ENCODE data around the gene TRMT6. TPM values are rescaled to one million over a fixed set of nuclear protein-coding genes. Genes with fewer than 3 reads are reported as not detected.

The TRMT6 gene
- polyA plus RNA-seq, 1 donor, result 10.6 TPM

DNA sequence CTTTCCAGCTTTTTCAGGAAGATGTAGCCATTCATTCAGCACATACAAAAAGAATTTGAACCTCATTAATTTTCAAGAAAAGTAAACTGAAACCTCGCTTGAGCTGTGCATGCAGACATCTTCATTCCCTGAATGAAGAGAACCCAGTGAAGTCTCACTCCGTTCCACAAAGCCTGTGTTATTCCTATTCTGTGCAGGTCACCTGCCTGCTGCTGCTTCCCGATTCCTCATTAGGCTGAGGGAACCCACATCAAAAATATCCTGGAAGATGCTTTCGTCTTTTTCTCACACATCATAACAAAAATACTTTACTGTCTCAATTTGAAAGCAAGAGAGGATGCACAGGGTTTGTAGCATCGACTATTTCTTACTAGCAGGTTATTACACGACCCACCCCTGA, 40.1 kb downstream of the TRMT6 start:
- no peak overlapping the region for H3K27ac ChIP-seq (ENCODE audit: low read length)

DNA sequence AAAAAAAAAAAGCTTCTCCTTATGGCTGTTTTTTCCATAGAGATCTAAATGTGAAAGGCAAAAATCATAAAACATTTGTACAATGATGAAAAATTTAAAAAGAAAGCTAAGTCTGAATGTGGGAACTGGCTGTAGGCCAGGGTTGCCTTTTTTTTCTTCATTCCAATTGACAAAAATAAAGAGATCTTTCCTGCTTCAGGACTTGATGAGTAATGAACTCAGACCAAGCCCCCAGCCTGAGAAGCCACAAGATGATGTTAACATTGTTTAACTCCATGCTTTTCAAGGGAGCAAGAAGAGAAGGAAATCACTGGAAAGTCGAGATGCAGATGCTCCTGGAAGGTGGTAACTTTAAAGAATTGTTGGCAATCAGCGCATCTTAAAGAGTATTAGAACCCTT, 41.4 kb downstream of the TRMT6 start:
- Histone ChIP-seq H3K4me3 (ENCODE audit: low read length) (no peak overlapping the region), H3K4me1 (ENCODE audit: control insufficient read depth, insufficient read depth, low read length) (no peaks in the 10 kb centered on the region), H3K9me3 (ENCODE audit: control insufficient read depth, low read depth, low read length) (no peaks in the 10 kb centered on the region), H3K36me3 (ENCODE audit: control insufficient read depth, insufficient read depth, low read length) (no peaks in the 10 kb centered on the region), H3K27ac (ENCODE audit: low read length) (no peak overlapping the region), H3K27me3 (ENCODE audit: control insufficient read depth, insufficient read depth, low read length) (peaks cover 13% of the 10 kb centered on the region)
- no peak for DNase-seq
- 80% methylated on average over 2 of the region's 2 CpGs for WGBS (ENCODE audit: insufficient coverage, low lambda C conversion rate)

More for the DNA sequence above, 40.1 kb downstream of the TRMT6 start:
- DNase-seq, result no peak
- Histone ChIP-seq H3K4me1 (ENCODE audit: control insufficient read depth, insufficient read depth, low read length) (no peaks in the 10 kb centered on the region), H3K9me3 (ENCODE audit: control insufficient read depth, low read depth, low read length) (no peaks in the 10 kb centered on the region), H3K36me3 (ENCODE audit: control insufficient read depth, insufficient read depth, low read length) (no peaks in the 10 kb centered on the region), H3K4me3 (ENCODE audit: low read length) (no peak overlapping the region), H3K27me3 (ENCODE audit: control insufficient read depth, insufficient read depth, low read length) (peaks cover 13% of the 10 kb centered on the region)
- WGBS (ENCODE audit: insufficient coverage, low lambda C conversion rate), result 67% methylated on average over 1 of the region's 6 CpGs

DNA sequence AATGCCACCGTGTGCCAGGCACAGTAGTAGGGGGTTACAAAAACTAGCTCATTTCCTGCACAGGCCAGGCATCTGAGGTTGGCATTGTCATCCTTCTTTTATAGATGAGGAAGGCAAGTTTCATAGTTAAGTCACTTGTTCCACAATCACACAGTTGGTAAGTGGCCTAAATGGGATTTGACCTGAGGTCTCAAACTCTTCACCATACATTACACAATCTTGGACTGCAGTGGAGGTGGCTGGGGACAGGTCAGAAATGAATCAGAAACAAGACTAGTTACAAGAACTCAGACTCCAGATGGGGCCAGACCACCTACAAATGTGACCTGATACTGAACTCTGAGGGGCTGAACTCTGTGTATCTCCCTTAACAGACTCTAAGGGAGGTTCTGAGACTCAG, 49.4 kb downstream of the TRMT6 start:
- Histone ChIP-seq H3K4me3 (ENCODE audit: low read length) (no peak overlapping the region), H3K27me3 (ENCODE audit: control insufficient read depth, insufficient read depth, low read length) (peaks cover 4% of the 10 kb centered on the region), H3K27ac (ENCODE audit: low read length) (no peak overlapping the region), H3K36me3 (ENCODE audit: control insufficient read depth, insufficient read depth, low read length) (no peaks in the 10 kb centered on the region), H3K9me3 (ENCODE audit: control insufficient read depth, low read depth, low read length) (no peaks in the 10 kb centered on the region), H3K4me1 (ENCODE audit: control insufficient read depth, insufficient read depth, low read length) (no peaks in the 10 kb centered on the region)
- no peak for DNase-seq
- WGBS (ENCODE audit: insufficient coverage, low lambda C conversion rate), result no CpG with 5 or more reads among the region's 1 CpG

DNA sequence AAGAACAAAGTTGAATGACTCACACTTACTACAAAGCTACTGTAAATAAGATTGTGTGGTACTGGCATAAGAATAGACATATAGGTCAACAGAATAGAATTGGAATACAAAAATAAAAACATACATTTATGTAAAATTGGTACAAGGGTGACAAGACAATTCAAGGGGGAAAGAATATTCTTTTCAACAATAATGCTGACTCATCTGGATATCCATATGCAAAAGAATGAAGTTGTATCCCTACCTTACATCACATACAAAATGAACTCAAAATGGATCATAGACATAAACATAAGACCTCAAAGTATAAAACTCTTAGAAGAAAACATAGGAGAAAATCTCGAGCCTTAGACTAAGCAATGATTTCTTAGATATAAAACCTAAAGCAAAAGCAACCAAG, 50.9 kb downstream of the TRMT6 start:
- Histone ChIP-seq H3K4me3 (ENCODE audit: low read length) (no peak overlapping the region), H3K9me3 (ENCODE audit: control insufficient read depth, low read depth, low read length) (no peaks in the 10 kb centered on the region), H3K27me3 (ENCODE audit: control insufficient read depth, insufficient read depth, low read length) (peaks cover 4% of the 10 kb centered on the region), H3K4me1 (ENCODE audit: control insufficient read depth, insufficient read depth, low read length) (no peaks in the 10 kb centered on the region), H3K36me3 (ENCODE audit: control insufficient read depth, insufficient read depth, low read length) (no peaks in the 10 kb centered on the region), H3K27ac (ENCODE audit: low read length) (no peak overlapping the region)
- no peak for DNase-seq
- WGBS (ENCODE audit: insufficient coverage, low lambda C conversion rate), result 80% methylated on average over 1 of the region's 1 CpG

DNA sequence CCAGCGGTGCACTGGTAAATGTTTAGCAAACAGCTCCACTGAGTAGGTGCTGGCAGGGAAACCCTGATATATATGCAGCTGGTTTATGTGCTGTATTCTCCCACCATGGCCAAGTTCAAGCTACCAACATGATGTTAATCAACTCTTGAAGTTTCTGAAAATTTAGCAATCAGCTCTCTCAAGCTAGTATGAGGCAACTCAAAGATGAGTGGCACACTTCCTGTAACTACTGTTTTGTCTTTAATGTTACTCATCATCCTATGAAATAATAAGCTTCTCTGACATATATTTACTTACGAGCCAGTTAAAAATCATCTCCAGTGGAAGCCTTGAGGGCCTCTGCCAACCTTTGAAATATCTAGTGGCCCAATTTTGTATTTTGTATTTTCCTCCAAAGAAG, 54.7 kb downstream of the TRMT6 start:
- DNase-seq, result no peak
- H3K9me3 ChIP-seq (ENCODE audit: control insufficient read depth, low read depth, low read length), result no peaks in the 10 kb centered on the region
- no CpG with 5 or more reads among the region's 2 CpGs for WGBS (ENCODE audit: insufficient coverage, low lambda C conversion rate)
- H3K4me1 ChIP-seq (ENCODE audit: control insufficient read depth, insufficient read depth, low read length), result no peaks in the 10 kb centered on the region
- peaks cover 4% of the 10 kb centered on the region for H3K27me3 ChIP-seq (ENCODE audit: control insufficient read depth, insufficient read depth, low read length)
- H3K4me3 ChIP-seq (ENCODE audit: low read length), result no peak overlapping the region
- no peaks in the 10 kb centered on the region for H3K36me3 ChIP-seq (ENCODE audit: control insufficient read depth, insufficient read depth, low read length)
- H3K27ac ChIP-seq (ENCODE audit: low read length), result no peak overlapping the region

DNA sequence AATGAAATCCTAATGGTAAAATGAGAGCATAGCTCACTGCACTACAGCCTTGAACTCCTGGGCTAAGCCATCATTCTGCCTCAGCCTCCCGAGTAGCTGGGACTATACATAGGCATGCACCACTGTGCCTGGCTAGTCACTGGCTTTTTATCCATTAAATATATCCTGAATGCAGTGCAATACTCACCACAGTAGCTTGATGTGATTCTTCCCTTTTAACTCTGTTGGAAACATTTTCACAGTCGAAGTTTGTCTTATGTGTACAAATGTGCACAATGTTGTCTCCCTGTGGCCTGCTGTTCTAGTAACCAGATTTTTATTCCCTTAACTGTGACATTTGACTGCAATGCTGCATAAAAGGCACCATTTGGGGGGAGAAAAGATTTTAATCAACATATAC, 56.7 kb downstream of the TRMT6 start:
- peaks cover 4% of the 10 kb centered on the region for H3K27me3 ChIP-seq (ENCODE audit: control insufficient read depth, insufficient read depth, low read length)
- no peaks in the 10 kb centered on the region for H3K4me1 ChIP-seq (ENCODE audit: control insufficient read depth, insufficient read depth, low read length)
- H3K27ac ChIP-seq (ENCODE audit: low read length), result no peak overlapping the region
- H3K4me3 ChIP-seq (ENCODE audit: low read length), result no peak overlapping the region
- WGBS (ENCODE audit: insufficient coverage, low lambda C conversion rate), result 100% methylated on average over 1 of the region's 2 CpGs
- H3K36me3 ChIP-seq (ENCODE audit: control insufficient read depth, insufficient read depth, low read length), result no peaks in the 10 kb centered on the region
- no peaks in the 10 kb centered on the region for H3K9me3 ChIP-seq (ENCODE audit: control insufficient read depth, low read depth, low read length)
- DNase-seq, result no peak

DNA sequence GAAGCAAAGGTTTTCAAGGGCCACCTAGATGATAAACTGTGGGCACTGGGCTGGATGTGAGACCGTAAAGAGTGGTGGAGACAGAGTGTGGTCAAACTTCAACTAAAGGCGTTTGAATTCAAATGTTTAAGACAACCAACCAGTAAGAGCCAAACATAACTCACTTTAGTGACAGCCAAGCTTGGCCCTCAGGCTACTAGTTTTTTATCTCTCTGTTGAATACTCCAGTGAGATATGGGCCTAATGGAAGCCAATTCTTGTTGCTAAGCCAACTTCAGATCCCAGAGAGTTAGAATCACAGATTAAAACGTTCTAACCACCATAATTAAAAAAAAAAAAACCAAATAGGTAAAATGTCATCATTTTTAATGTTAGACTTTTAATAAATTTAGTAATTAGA, 57.3 kb downstream of the TRMT6 start:
- peaks cover 4% of the 10 kb centered on the region for H3K27me3 ChIP-seq (ENCODE audit: control insufficient read depth, insufficient read depth, low read length)
- 100% methylated on average over 1 of the region's 3 CpGs for WGBS (ENCODE audit: insufficient coverage, low lambda C conversion rate)
- DNase-seq, result no peak
- H3K27ac ChIP-seq (ENCODE audit: low read length), result no peak overlapping the region
- H3K4me3 ChIP-seq (ENCODE audit: low read length), result no peak overlapping the region
- no peaks in the 10 kb centered on the region for H3K36me3 ChIP-seq (ENCODE audit: control insufficient read depth, insufficient read depth, low read length)
- H3K9me3 ChIP-seq (ENCODE audit: control insufficient read depth, low read depth, low read length), result no peaks in the 10 kb centered on the region
- H3K4me1 ChIP-seq (ENCODE audit: control insufficient read depth, insufficient read depth, low read length), result no peaks in the 10 kb centered on the region

DNA sequence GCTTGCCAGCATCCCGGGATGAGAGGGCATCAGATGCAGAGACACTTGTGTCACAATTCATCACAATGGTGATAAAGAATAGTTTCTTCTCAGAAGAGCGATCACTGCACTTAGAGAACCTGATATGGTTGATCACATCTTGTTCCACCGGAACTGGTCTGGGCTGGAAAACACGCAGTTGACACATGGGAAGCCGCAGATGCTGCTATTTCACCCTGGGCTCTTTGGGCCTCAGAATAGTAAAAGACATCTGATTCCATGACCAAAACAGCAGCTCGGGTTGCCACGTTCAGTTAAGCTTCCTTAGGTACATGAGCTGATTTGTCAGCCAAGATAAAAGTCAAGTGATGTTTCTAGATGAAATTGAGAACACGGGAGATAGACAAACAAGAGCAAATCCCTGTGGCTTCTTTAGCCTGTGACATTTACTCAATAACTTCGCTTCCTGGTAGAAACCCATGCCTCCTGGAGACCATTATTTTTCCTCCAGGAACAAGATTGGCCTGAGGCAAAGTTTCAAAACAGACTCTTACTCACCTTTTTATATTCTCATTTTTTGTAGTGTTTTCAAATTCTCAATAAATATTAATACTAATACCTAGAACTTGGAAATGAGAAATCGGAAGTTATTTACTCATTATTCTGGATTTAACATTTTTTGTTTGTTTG, 59.4 kb downstream of the TRMT6 start:
- no peak for DNase-seq
- Histone ChIP-seq H3K36me3 (ENCODE audit: control insufficient read depth, insufficient read depth, low read length) (no peaks in the 10 kb centered on the region), H3K4me1 (ENCODE audit: control insufficient read depth, insufficient read depth, low read length) (no peaks in the 10 kb centered on the region), H3K9me3 (ENCODE audit: control insufficient read depth, low read depth, low read length) (no peaks in the 10 kb centered on the region), H3K27me3 (ENCODE audit: control insufficient read depth, insufficient read depth, low read length) (no peaks in the 10 kb centered on the region), H3K4me3 (ENCODE audit: low read length) (no peak overlapping the region), H3K27ac (ENCODE audit: low read length) (no peak overlapping the region)
- 67% methylated on average over 1 of the region's 10 CpGs for WGBS (ENCODE audit: insufficient coverage, low lambda C conversion rate)

DNA sequence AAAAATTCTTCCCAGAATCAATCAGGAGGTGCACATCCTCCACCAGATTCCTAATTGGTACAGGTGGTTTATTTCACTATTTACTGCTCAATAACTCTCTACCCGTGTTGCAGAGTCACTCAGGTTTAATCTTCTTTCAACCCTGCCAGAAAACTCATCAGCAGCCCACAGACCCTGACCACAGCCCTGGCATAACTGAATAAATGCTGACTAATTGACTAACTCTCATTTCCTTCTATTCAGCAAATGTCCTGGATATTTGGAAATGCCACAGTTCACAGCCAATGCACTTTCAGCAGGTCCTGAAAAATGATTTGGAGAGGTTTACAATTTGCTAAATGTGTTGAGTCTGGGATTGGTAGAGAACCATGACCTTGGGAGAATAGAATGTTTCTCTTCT, 62.3 kb downstream of the TRMT6 start:
- WGBS (ENCODE audit: insufficient coverage, low lambda C conversion rate), result no CpG with 5 or more reads among the region's 1 CpG
- Histone ChIP-seq H3K4me3 (ENCODE audit: low read length) (no peak overlapping the region), H3K27me3 (ENCODE audit: control insufficient read depth, insufficient read depth, low read length) (no peaks in the 10 kb centered on the region), H3K36me3 (ENCODE audit: control insufficient read depth, insufficient read depth, low read length) (no peaks in the 10 kb centered on the region), H3K9me3 (ENCODE audit: control insufficient read depth, low read depth, low read length) (no peaks in the 10 kb centered on the region), H3K27ac (ENCODE audit: low read length) (no peak overlapping the region), H3K4me1 (ENCODE audit: control insufficient read depth, insufficient read depth, low read length) (peaks cover 3% of the 10 kb centered on the region)
- no peak for DNase-seq

DNA sequence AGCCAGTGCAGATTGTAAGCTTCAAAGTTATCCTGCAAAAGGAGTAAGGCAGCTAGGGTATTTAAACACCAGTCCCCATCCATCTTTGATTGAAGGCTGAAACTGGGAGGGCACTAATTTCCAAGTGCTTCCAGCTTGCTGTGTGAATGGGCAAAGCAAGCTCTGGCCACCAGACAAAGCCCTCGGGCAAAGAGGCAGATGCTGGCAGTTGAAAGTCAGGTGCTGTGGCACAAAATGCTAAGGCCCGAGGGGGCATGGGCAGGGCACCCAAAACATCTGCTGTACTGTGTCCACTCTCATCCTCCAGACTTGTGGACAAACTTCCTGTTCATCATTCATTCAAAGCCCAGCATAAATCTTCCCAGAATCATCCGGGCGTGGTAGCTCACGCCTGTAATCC, 62.9 kb downstream of the TRMT6 start:
- WGBS (ENCODE audit: insufficient coverage, low lambda C conversion rate), result no CpG with 5 or more reads among the region's 5 CpGs
- Histone ChIP-seq H3K27me3 (ENCODE audit: control insufficient read depth, insufficient read depth, low read length) (no peaks in the 10 kb centered on the region), H3K36me3 (ENCODE audit: control insufficient read depth, insufficient read depth, low read length) (no peaks in the 10 kb centered on the region), H3K4me1 (ENCODE audit: control insufficient read depth, insufficient read depth, low read length) (peaks cover 3% of the 10 kb centered on the region), H3K9me3 (ENCODE audit: control insufficient read depth, low read depth, low read length) (no peaks in the 10 kb centered on the region), H3K27ac (ENCODE audit: low read length) (no peak overlapping the region), H3K4me3 (ENCODE audit: low read length) (no peak overlapping the region)
- DNase-seq, result no peak
